SW 1271 (cell line): ENCODE measurements around the gene RPS6KA4.

Source experiments
- DNase-seq, 2 experiments: peaks; one replicate each; lab custom pipeline; 2025; lab: John Stamatoyannopoulos, UW

RPS6KA4 gene

GRCh38 chr11:64327375-64327774, 31.6 kb upstream of the RPS6KA4 start:
- DNase-seq = no peak

- DNase-seq = no peak
Measured at GRCh38 chr11:64327993-64328392, 31.0 kb upstream of the RPS6KA4 start.

GRCh38 chr11:64330888-64331287, 28.1 kb upstream of the RPS6KA4 start:
- no peak for DNase-seq

- peak; percentile 83 to 84 for DNase-seq
Measured at GRCh38 chr11:64331569-64332371, 27.2 kb upstream of the RPS6KA4 start.

DNA sequence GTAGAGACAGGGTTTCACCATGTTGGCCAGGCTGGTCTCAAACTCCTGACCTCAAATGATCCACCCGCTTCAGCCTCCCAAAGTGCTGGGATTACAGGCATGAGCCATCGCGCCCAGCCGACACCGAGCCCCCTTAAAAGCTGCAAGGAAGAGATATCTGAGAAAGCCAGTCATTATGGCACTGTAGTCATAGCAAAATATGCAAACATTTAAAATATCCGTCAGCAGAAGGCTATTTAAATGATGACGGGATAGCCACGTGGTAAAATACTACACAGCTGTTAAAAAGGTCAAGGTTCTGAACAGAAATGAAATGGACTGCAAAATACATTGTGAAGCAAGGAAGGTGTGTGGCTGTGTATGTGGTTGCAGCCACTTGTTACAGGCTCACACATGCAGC, 25.4 kb upstream of the RPS6KA4 start:
- no peak for DNase-seq

GRCh38 chr11:64334764-64335735, 23.9 kb upstream of the RPS6KA4 start:
- DNase-seq = peak; percentile 95 to 97

DNA sequence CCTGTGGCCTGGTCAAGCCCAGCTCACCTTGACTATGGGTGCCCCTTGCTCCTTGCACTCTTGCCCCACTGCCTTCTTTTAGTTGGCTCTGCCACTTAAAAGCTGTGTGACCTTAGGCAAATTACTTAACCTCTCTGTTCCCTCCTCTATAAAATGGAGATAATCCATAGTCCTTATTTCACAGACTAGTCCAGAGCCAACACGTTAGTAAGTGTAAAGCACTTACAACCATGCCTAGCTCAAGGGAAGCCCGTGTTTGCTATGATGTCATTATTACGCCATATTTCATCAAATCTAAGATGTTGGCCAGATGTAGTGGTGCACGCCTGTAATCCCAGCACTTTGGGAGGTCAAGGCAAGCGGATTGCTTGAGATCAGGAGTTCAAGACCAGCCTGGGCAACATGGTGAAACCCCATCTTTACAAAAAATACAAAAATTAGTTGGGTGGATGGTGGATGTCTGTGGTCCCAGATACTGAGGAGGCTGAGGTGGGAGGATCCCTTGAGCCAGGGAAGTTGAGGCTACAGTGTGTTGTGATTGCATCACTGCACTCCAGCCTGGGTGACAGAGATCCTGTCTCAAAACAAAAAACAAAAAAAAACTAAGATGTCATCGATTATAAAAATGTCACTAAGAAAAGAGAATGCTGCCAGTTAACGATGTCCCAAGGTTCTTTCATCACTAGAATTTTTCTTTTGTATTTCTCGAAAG, 21.3 kb upstream of the RPS6KA4 start:
- no peak for DNase-seq

GRCh38 chr11:64338716-64339115, 20.2 kb upstream of the RPS6KA4 start:
- DNase-seq = no peak

DNA sequence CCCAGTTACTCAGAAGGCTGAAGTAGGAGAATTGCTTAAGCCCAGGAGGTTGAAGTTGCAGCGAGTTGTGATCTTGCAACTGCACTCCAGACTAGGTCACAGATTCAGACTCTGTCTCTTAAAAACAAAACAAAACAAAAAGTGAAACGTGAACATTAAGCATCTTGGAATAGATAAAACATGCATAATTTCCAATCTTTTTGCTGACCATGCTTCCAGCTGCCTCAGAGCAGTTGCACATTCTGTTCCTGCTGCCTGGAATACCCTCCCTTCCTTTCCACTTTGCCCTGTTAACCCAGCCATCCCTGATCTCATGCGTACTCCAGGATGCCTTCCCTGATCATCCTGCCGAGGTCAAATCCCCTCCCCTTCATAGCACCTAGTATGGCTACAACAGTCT, 19.7 kb upstream of the RPS6KA4 start:
- DNase-seq = no peak

- DNase-seq = no peak
Measured at GRCh38 chr11:64339754-64340408, 19.1 kb upstream of the RPS6KA4 start, which contains the start of gene CCDC88B. TSS of gene CCDC88B (plus strand) at chr11:64340204. CDS start at chr11:64340267, 63 bp downstream.

DNA sequence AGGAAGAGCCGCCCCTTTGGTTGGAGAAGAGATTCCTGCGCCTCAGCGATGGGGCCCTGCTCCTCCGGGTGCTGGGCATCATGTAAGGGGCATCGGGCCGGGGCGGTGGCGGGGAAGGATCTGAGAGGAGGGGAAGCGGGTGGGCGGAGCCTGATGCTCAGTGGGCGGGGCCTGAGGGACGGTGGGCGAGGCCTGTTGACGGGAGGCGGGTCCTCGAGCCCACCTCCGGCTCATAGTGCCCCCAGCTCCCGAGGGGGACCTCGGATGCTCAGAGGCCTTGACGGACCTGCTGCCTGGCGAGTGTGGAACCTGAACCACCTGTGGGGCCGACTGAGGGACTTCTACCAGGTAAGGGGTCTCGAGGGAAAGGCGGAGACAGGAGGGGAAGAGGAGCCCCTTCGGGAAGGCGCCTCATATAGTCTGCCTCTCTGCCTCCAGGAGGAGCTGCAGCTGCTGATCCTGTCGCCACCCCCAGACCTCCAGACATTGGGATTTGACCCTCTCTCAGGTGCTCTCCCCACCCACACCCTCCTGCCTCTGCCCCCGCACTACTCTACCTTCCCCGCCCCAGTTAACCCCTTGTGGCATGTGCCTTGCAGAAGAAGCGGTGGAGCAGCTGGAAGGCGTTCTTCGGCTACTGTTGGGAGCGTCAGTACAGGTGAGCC, 18.2 kb upstream of the RPS6KA4 start:
- no peak for DNase-seq

DNA sequence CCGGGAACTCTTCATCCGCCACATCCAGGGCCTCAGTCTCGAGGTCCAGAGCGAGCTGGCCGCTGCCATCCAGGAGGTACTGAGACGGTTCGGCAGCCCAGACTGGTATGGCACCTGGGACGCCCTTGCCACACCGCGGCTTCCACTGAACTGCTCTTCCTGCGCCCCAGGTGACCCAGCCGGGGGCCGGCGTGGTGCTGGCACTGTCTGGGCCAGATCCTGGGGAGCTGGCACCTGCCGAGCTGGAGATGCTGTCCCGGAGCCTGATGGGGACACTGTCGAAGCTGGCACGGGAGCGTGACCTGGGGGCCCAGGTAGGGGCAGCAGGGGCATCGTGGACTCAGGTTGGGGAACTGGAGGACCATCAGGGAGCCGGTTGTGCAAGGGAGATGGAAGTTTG, 17.5 kb upstream of the RPS6KA4 start:
- DNase-seq = no peak

- DNase-seq = no peak
Measured at GRCh38 chr11:64341851-64342791, 16.8 kb upstream of the RPS6KA4 start.

DNA sequence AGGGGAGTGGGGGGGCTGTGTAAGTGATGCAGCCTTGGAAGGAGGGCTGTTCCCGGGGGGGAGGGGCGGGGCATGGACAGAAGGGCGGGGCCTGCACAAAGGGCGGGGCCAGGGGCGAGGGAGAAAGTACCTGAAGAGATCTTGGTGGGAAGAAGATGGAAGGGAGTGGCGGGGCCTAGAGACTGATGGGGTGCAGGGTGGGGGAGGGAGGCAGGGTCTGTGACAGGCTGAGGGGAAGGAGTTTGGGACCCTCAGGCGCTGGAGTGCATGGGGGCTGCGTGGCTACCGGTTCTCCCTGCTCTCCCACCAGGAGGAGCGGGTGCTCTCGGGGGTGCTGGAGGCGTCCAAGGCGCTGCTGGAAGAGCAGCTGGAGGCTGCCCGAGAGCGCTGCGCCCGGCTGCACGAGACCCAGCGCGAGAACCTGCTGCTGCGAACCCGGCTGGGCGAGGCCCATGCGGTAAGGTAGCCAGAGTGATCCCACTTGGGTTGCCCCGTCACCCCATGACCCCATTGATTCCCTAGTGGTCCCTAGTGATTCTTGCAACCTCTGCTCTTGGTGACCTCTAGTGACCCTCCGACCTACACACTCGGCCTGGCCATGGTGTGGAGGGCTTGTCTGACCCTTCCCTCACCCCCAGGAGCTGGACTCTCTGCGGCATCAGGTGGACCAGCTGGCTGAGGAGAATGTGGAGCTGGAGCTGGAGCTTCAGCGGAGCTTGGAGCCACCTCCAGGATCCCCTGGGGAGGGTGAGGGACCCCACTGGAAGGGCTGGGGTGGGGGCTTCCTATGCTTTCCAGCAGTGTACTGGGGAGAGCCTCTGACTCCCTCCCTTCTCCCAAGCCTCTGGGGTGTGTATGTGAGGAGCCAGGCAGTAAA, 15.9 kb upstream of the RPS6KA4 start:
- DNase-seq = no peak

DNA sequence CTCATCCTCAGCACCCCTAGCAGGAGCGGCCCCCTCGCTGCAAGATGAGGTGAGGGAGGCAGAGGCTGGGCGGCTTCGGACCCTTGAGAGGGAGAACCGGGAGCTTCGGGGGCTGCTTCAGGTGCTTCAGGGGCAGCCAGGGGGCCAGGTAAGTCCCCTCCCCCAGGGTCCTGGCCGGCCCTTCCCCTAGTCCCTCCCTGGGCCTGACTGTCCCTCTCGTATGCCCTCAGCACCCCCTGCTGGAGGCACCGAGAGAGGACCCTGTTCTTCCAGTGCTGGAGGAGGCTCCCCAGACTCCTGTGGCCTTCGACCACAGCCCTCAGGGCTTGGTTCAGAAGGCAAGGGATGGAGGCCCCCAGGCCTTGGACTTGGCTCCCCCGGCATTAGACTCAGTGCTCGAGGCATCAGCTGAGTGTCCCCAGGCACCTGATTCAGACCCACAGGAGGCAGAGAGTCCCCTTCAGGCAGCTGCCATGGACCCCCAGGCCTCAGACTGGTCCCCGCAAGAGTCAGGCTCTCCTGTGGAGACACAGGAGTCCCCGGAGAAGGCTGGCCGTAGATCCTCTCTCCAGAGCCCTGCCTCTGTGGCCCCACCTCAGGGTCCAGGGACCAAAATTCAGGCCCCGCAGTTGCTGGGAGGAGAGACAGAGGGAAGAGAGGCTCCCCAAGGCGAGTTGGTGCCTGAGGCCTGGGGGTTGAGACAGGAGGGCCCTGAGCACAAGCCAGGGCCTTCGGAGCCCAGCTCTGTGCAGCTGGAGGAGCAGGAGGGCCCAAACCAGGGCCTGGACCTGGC, 15.0 kb upstream of the RPS6KA4 start:
- DNase-seq = no peak

DNA sequence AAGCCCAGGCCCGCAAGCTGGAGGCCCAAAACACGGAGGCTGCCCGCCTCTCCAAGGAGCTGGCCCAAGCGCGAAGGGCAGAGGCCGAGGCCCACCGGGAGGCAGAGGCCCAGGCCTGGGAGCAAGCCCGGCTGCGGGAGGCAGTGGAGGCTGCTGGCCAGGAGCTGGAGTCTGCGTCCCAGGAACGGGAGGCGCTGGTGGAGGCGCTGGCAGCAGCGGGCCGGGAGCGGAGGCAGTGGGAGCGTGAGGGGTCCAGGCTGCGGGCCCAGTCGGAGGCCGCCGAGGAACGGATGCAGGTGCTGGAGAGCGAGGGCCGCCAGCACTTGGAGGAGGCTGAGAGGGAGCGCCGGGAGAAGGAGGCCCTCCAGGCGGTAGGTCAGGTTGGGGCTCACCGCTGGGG, 14.2 kb upstream of the RPS6KA4 start:
- DNase-seq = no peak

DNA sequence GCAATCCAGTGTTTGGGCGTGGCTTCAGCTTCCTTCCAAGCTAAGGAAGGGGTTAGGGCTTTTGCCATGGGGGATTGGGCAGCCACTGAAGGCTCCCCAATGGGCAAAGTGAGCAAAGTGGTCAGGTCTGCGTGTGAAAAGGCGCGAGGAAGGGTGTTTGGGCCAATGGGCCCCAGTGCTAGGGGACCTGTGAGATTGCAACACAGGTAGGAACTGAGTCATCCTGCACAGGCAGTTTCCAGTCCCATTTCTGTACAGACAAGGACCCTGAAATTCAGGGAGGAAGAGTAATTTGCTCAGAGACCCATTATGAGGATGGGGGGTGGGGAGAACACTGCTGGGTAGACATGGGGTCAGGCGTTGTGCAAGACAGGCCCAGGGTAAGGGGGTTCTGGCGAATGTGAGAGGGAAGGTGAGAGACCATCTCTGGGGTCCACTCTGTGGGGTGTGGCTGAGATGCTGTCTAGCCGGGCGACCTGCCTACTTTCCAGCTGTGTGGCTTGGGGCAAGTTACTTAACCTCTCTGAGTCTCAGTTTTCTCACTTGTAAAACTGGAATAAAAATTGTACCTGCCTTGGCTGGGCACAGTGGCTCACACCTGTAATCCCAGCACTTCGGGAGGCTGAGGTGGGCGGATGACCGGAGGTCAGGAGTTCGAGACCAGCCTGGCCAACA, 11.6 kb upstream of the RPS6KA4 start:
- no peak for DNase-seq
